ENCODE data around the gene ABHD13.
"Not testable (repeated sequence)": the region's sequence is repeated elsewhere in the genome, so short reads cannot be mapped to it uniquely, and the experiment has no call there.

The ABHD13 gene

GRCh38 chr13:108195146-108195545, 23.0 kb upstream of the ABHD13 start:
- Histone ChIP-seq H3K4me3 (ENCODE audit: low read length in 2 of 2) (no peak overlapping the region), H3K9me3 (ENCODE audit: control insufficient read depth in 2 of 2, low read length in 2 of 2) (peaks cover 0 to 5% of the 10 kb centered on the region in 2 donors), H3K4me1 (ENCODE audit: control insufficient read depth in 2 of 2, insufficient read depth in 2 of 2, low read length in 2 of 2) (no peaks in the 10 kb centered on the region), H3K27ac (ENCODE audit: low read depth in 2 of 2, low read length in 2 of 2) (no peak overlapping the region), H3K36me3 (ENCODE audit: control insufficient read depth in 2 of 2, insufficient read depth in 2 of 2, low read length in 2 of 2) (no peaks in the 10 kb centered on the region), H3K27me3 (ENCODE audit: control insufficient read depth in 2 of 2, insufficient read depth in 2 of 2, low read length in 2 of 2) (no peaks in the 10 kb centered on the region), H3K9ac (ENCODE audit: low read depth in 1 of 2, low read length in 2 of 2) (no peak overlapping the region)

- H3K27me3 ChIP-seq (ENCODE audit: control insufficient read depth in 2 of 2, insufficient read depth in 2 of 2, low read length in 2 of 2): no peaks in the 10 kb centered on the region
- H3K4me1 ChIP-seq (ENCODE audit: control insufficient read depth in 2 of 2, insufficient read depth in 2 of 2, low read length in 2 of 2): no peaks in the 10 kb centered on the region
- peaks cover 0 to 5% of the 10 kb centered on the region in 2 donors for H3K9me3 ChIP-seq (ENCODE audit: control insufficient read depth in 2 of 2, low read length in 2 of 2)
- no peaks in the 10 kb centered on the region for H3K36me3 ChIP-seq (ENCODE audit: control insufficient read depth in 2 of 2, insufficient read depth in 2 of 2, low read length in 2 of 2)
- no peak overlapping the region for H3K4me3 ChIP-seq (ENCODE audit: low read length in 2 of 2)
- no peak overlapping the region for H3K9ac ChIP-seq (ENCODE audit: low read depth in 1 of 2, low read length in 2 of 2)
- H3K27ac ChIP-seq (ENCODE audit: low read depth in 2 of 2, low read length in 2 of 2): no peak overlapping the region
Measured at GRCh38 chr13:108195861-108196260, 22.3 kb upstream of the ABHD13 start.

GRCh38 chr13:108200781-108201398, 17.3 kb upstream of the ABHD13 start:
- Histone ChIP-seq H3K4me3 (ENCODE audit: low read length in 2 of 2) (no peak overlapping the region), H3K36me3 (ENCODE audit: control insufficient read depth in 2 of 2, insufficient read depth in 2 of 2, low read length in 2 of 2) (no peaks in the 10 kb centered on the region), H3K9me3 (ENCODE audit: control insufficient read depth in 2 of 2, low read length in 2 of 2) (no peaks in the 10 kb centered on the region), H3K27me3 (ENCODE audit: control insufficient read depth in 2 of 2, insufficient read depth in 2 of 2, low read length in 2 of 2) (no peaks in the 10 kb centered on the region), H3K27ac (ENCODE audit: low read depth in 2 of 2, low read length in 2 of 2) (no peak overlapping the region), H3K9ac (ENCODE audit: low read depth in 1 of 2, low read length in 2 of 2) (no peak overlapping the region), H3K4me1 (ENCODE audit: control insufficient read depth in 2 of 2, insufficient read depth in 2 of 2, low read length in 2 of 2) (no peaks in the 10 kb centered on the region)

- no peaks in the 10 kb centered on the region for H3K27me3 ChIP-seq (ENCODE audit: control insufficient read depth in 2 of 2, insufficient read depth in 2 of 2, low read length in 2 of 2)
- no peaks in the 10 kb centered on the region for H3K9me3 ChIP-seq (ENCODE audit: control insufficient read depth in 2 of 2, low read length in 2 of 2)
- H3K27ac ChIP-seq (ENCODE audit: low read depth in 2 of 2, low read length in 2 of 2): no peak overlapping the region
- no peak overlapping the region for H3K4me3 ChIP-seq (ENCODE audit: low read length in 2 of 2)
- peaks cover 5 to 9% of the 10 kb centered on the region in 2 donors for H3K36me3 ChIP-seq (ENCODE audit: control insufficient read depth in 2 of 2, insufficient read depth in 2 of 2, low read length in 2 of 2)
- no peaks in the 10 kb centered on the region for H3K4me1 ChIP-seq (ENCODE audit: control insufficient read depth in 2 of 2, insufficient read depth in 2 of 2, low read length in 2 of 2)
- no peak overlapping the region for H3K9ac ChIP-seq (ENCODE audit: low read depth in 1 of 2, low read length in 2 of 2)
Measured at GRCh38 chr13:108210551-108210950, 7.6 kb upstream of the ABHD13 start.

- no peak overlapping the region for H3K4me3 ChIP-seq (ENCODE audit: low read length in 2 of 2)
- peaks cover 5 to 6% of the 10 kb centered on the region in 2 donors for H3K4me1 ChIP-seq (ENCODE audit: control insufficient read depth in 2 of 2, insufficient read depth in 2 of 2, low read length in 2 of 2)
- H3K9ac ChIP-seq (ENCODE audit: low read depth in 1 of 2, low read length in 2 of 2): no peak overlapping the region
- peaks cover 5 to 9% of the 10 kb centered on the region in 2 donors for H3K36me3 ChIP-seq (ENCODE audit: control insufficient read depth in 2 of 2, insufficient read depth in 2 of 2, low read length in 2 of 2)
- H3K27ac ChIP-seq (ENCODE audit: low read depth in 2 of 2, low read length in 2 of 2): no peak overlapping the region
- no peaks in the 10 kb centered on the region for H3K27me3 ChIP-seq (ENCODE audit: control insufficient read depth in 2 of 2, insufficient read depth in 2 of 2, low read length in 2 of 2)
- H3K9me3 ChIP-seq (ENCODE audit: control insufficient read depth in 2 of 2, low read length in 2 of 2): no peaks in the 10 kb centered on the region
Measured at GRCh38 chr13:108212886-108213285, 5.3 kb upstream of the ABHD13 start.

GRCh38 chr13:108213946-108214345, 4.2 kb upstream of the ABHD13 start:
- H3K36me3 ChIP-seq (ENCODE audit: control insufficient read depth in 2 of 2, insufficient read depth in 2 of 2, low read length in 2 of 2): peaks cover 5 to 9% of the 10 kb centered on the region in 2 donors
- peaks cover 5 to 6% of the 10 kb centered on the region in 2 donors for H3K4me1 ChIP-seq (ENCODE audit: control insufficient read depth in 2 of 2, insufficient read depth in 2 of 2, low read length in 2 of 2)
- H3K9me3 ChIP-seq (ENCODE audit: control insufficient read depth in 2 of 2, low read length in 2 of 2): no peaks in the 10 kb centered on the region
- no peak overlapping the region for H3K9ac ChIP-seq (ENCODE audit: low read depth in 1 of 2, low read length in 2 of 2)
- H3K27me3 ChIP-seq (ENCODE audit: control insufficient read depth in 2 of 2, insufficient read depth in 2 of 2, low read length in 2 of 2): no peaks in the 10 kb centered on the region
- peak overlapping the region in 1 of 2 donors; percentile 65 for H3K4me3 ChIP-seq (ENCODE audit: low read length in 2 of 2)
- no peak overlapping the region for H3K27ac ChIP-seq (ENCODE audit: low read depth in 2 of 2, low read length in 2 of 2)

- no peak overlapping the region for H3K27ac ChIP-seq (ENCODE audit: low read depth in 2 of 2, low read length in 2 of 2)
- H3K4me1 ChIP-seq (ENCODE audit: control insufficient read depth in 2 of 2, insufficient read depth in 2 of 2, low read length in 2 of 2): peaks cover 10 to 11% of the 10 kb centered on the region in 2 donors
- H3K27me3 ChIP-seq (ENCODE audit: control insufficient read depth in 2 of 2, insufficient read depth in 2 of 2, low read length in 2 of 2): no peaks in the 10 kb centered on the region
- no peaks in the 10 kb centered on the region for H3K9me3 ChIP-seq (ENCODE audit: control insufficient read depth in 2 of 2, low read length in 2 of 2)
- peak overlapping the region; percentile 45 to 65 for H3K4me3 ChIP-seq (ENCODE audit: low read length in 2 of 2)
- peaks cover 5 to 9% of the 10 kb centered on the region in 2 donors for H3K36me3 ChIP-seq (ENCODE audit: control insufficient read depth in 2 of 2, insufficient read depth in 2 of 2, low read length in 2 of 2)
- H3K9ac ChIP-seq (ENCODE audit: low read depth in 1 of 2, low read length in 2 of 2): no peak overlapping the region
Measured at GRCh38 chr13:108214441-108215271, 3.5 kb upstream of the ABHD13 start.

GRCh38 chr13:108215436-108215835, 2.8 kb upstream of the ABHD13 start, which contains the start of gene LIG4:
Gene LIG4, minus strand, starts transcription at chr13:108215536. Its CDS starts 4,268 bp downstream, at chr13:108211268.
- Histone ChIP-seq H3K36me3 (ENCODE audit: control insufficient read depth in 2 of 2, insufficient read depth in 2 of 2, low read length in 2 of 2) (peaks cover 4 to 5% of the 10 kb centered on the region in 2 donors), H3K9ac (ENCODE audit: low read depth in 1 of 2, low read length in 2 of 2) (peak within 1 kb of the TSS; percentile 63 to 68), H3K27ac (ENCODE audit: low read depth in 2 of 2, low read length in 2 of 2) (peak within 1 kb of the TSS; percentile 40 to 48), H3K27me3 (ENCODE audit: control insufficient read depth in 2 of 2, insufficient read depth in 2 of 2, low read length in 2 of 2) (no peaks in the 10 kb centered on the region), H3K4me1 (ENCODE audit: control insufficient read depth in 2 of 2, insufficient read depth in 2 of 2, low read length in 2 of 2) (peaks cover 12 to 16% of the 10 kb centered on the region in 2 donors), H3K9me3 (ENCODE audit: control insufficient read depth in 2 of 2, low read length in 2 of 2) (no peaks in the 10 kb centered on the region), H3K4me3 (ENCODE audit: low read length in 2 of 2) (peak within 1 kb of the TSS; percentile 72 to 90)

- peaks cover 12 to 16% of the 10 kb centered on the region in 2 donors for H3K4me1 ChIP-seq (ENCODE audit: control insufficient read depth in 2 of 2, insufficient read depth in 2 of 2, low read length in 2 of 2)
- H3K36me3 ChIP-seq (ENCODE audit: control insufficient read depth in 2 of 2, insufficient read depth in 2 of 2, low read length in 2 of 2); H3K27me3 ChIP-seq (ENCODE audit: control insufficient read depth in 2 of 2, insufficient read depth in 2 of 2, low read length in 2 of 2); H3K9me3 ChIP-seq (ENCODE audit: control insufficient read depth in 2 of 2, low read length in 2 of 2): not testable (repeated sequence)
- H3K4me3 ChIP-seq (ENCODE audit: low read length in 2 of 2): peak overlapping the region; percentile 92 to 93
- peak overlapping the region; percentile 86 to 90 for H3K9ac ChIP-seq (ENCODE audit: low read depth in 1 of 2, low read length in 2 of 2)
- H3K27ac ChIP-seq (ENCODE audit: low read depth in 2 of 2, low read length in 2 of 2): peak overlapping the region; percentile 82 to 83
Measured at GRCh38 chr13:108217307-108218043, 717 bp upstream of the ABHD13 start.

GRCh38 chr13:108220041-108220440, 1.8 kb downstream of the ABHD13 start:
- Histone ChIP-seq H3K9ac (ENCODE audit: low read depth in 1 of 2, low read length in 2 of 2) (no peak overlapping the region), H3K27me3 (ENCODE audit: control insufficient read depth in 2 of 2, insufficient read depth in 2 of 2, low read length in 2 of 2) (no peaks in the 10 kb centered on the region), H3K27ac (ENCODE audit: low read depth in 2 of 2, low read length in 2 of 2) (no peak overlapping the region), H3K4me3 (ENCODE audit: low read length in 2 of 2) (peak overlapping the region; percentile 92 to 93), H3K36me3 (ENCODE audit: control insufficient read depth in 2 of 2, insufficient read depth in 2 of 2, low read length in 2 of 2) (no peaks in the 10 kb centered on the region), H3K4me1 (ENCODE audit: control insufficient read depth in 2 of 2, insufficient read depth in 2 of 2, low read length in 2 of 2) (peaks cover 12 to 16% of the 10 kb centered on the region in 2 donors), H3K9me3 (ENCODE audit: control insufficient read depth in 2 of 2, low read length in 2 of 2) (no peaks in the 10 kb centered on the region)
